ENCODE results near the gene POLR2L.
A peak's percentile ranks its signal among the peaks of the same experiment; 100 is the strongest.

POLR2L gene

GRCh38 chr11:850775-851763, 8.7 kb upstream of the POLR2L start:
- Histone ChIP-seq H3K4me1 (ENCODE audit: control insufficient read depth, low read length) (peaks cover 15% of the 10 kb centered on the region), H3K79me2 (ENCODE audit: control insufficient read depth, low read length) (no peaks in the 10 kb centered on the region), H3K4me2 (ENCODE audit: low read length) (no peak overlapping the region), H3K9me2 (replicated peaks; ENCODE audit: control insufficient read depth, low read length) (no peaks in the 10 kb centered on the region), H3K36me3 (ENCODE audit: control insufficient read depth, low read length) (no peaks in the 10 kb centered on the region), H3F3A (ENCODE audit: control insufficient read depth, insufficient read depth) (no peaks in the 10 kb centered on the region), H3K9me3 (ENCODE audit: control insufficient read depth, insufficient read depth, low read length) (no peaks in the 10 kb centered on the region), H4K20me1 (ENCODE audit: control insufficient read depth, insufficient read depth, low read depth, low read length) (peaks cover 4% of the 10 kb centered on the region; the same call in 1 of the 2 replicates), H3K4me3 (ENCODE audit: low read length) (no peak overlapping the region), H3K27me3 (ENCODE audit: control insufficient read depth, low read length) (peaks cover 19% of the 10 kb centered on the region), H3K27ac (ENCODE audit: low read depth, low read length) (no peak overlapping the region)
- TF ChIP-seq EZH2phosphoT487 (IDR thresholded peaks at IDR 0.05; ENCODE audit: borderline replicate concordance, low read length) (no peak), CTCF (IDR thresholded peaks at IDR 0.05; ENCODE audit: low read depth, low read length, poor library complexity, severe bottlenecking) (peak; percentile 53)

- Histone ChIP-seq H3K79me2 (ENCODE audit: control insufficient read depth, low read length) (no peaks in the 10 kb centered on the region), H3K4me2 (ENCODE audit: low read length) (peak overlapping the region; percentile 40; the same call in 1 of the 2 replicates), H3K9me2 (replicated peaks; ENCODE audit: control insufficient read depth, low read length) (no peaks in the 10 kb centered on the region), H3F3A (ENCODE audit: control insufficient read depth, insufficient read depth) (no peaks in the 10 kb centered on the region), H4K20me1 (ENCODE audit: control insufficient read depth, insufficient read depth, low read depth, low read length) (peaks cover 4% of the 10 kb centered on the region; the same call in 1 of the 2 replicates), H3K4me1 (ENCODE audit: control insufficient read depth, low read length) (peaks cover 15% of the 10 kb centered on the region), H3K36me3 (ENCODE audit: control insufficient read depth, low read length) (no peaks in the 10 kb centered on the region), H3K27ac (ENCODE audit: low read depth, low read length) (no peak overlapping the region), H3K27me3 (ENCODE audit: control insufficient read depth, low read length) (peaks cover 19% of the 10 kb centered on the region), H3K4me3 (ENCODE audit: low read length) (0 out of 2 replicates have a peak overlapping the region, but pooled peaks have one; percentile 10), H3K9me3 (ENCODE audit: control insufficient read depth, insufficient read depth, low read length) (no peaks in the 10 kb centered on the region)
- no peak for TF ChIP-seq CTCF (IDR thresholded peaks at IDR 0.05; ENCODE audit: low read depth, low read length, poor library complexity, severe bottlenecking)
- TF ChIP-seq EZH2phosphoT487 (IDR thresholded peaks at IDR 0.05; ENCODE audit: borderline replicate concordance, low read length) = no peak
Measured at GRCh38 chr11:849951-850774, 7.8 kb upstream of the POLR2L start.

GRCh38 chr11:849104-849824, 6.9 kb upstream of the POLR2L start:
- no peak for TF ChIP-seq CTCF (IDR thresholded peaks at IDR 0.05; ENCODE audit: low read depth, low read length, poor library complexity, severe bottlenecking)
- no peak for TF ChIP-seq EZH2phosphoT487 (IDR thresholded peaks at IDR 0.05; ENCODE audit: borderline replicate concordance, low read length)
- H4K20me1 ChIP-seq (ENCODE audit: control insufficient read depth, insufficient read depth, low read depth, low read length) = peaks cover 4% of the 10 kb centered on the region; the same call in 1 of the 2 replicates
- no peaks in the 10 kb centered on the region for H3K79me2 ChIP-seq (ENCODE audit: control insufficient read depth, low read length)
- H3K27ac ChIP-seq (ENCODE audit: low read depth, low read length) = no peak overlapping the region
- peak overlapping the region; percentile 82 for H3K4me2 ChIP-seq (ENCODE audit: low read length)
- H3K9me2 ChIP-seq (replicated peaks; ENCODE audit: control insufficient read depth, low read length) = no peaks in the 10 kb centered on the region
- no peaks in the 10 kb centered on the region for H3K9me3 ChIP-seq (ENCODE audit: control insufficient read depth, insufficient read depth, low read length)
- no peaks in the 10 kb centered on the region for H3K36me3 ChIP-seq (ENCODE audit: control insufficient read depth, low read length)
- H3F3A ChIP-seq (ENCODE audit: control insufficient read depth, insufficient read depth) = no peaks in the 10 kb centered on the region
- peaks cover 19% of the 10 kb centered on the region for H3K27me3 ChIP-seq (ENCODE audit: control insufficient read depth, low read length)
- H3K4me3 ChIP-seq (ENCODE audit: low read length) = peak overlapping the region; percentile 67
- H3K4me1 ChIP-seq (ENCODE audit: control insufficient read depth, low read length) = peaks cover 22% of the 10 kb centered on the region

Data from DOHH2 (cell line).